GM19025 (cell line): ENCODE results near the gene ZBTB20.

Source experiments
- ATAC-seq: cut with Tn5 transposase; IDR thresholded peaks from one replicate; pipeline ENCODE4 v1.9.1; 2021; ENCODE audit warnings: mild to moderate bottlenecking, low read depth, moderate library complexity; ENCODE audit not compliant: unreplicated experiment

The ZBTB20 gene

GRCh38 chr3:114408736-114409670 is 738.1 kb downstream of the ZBTB20 start:
- ATAC-seq: no peak

GRCh38 chr3:114406922-114407321 is 740.2 kb downstream of the ZBTB20 start:
- ATAC-seq: no peak

GRCh38 chr3:114406286-114406685 is 740.8 kb downstream of the ZBTB20 start:
- ATAC-seq: no peak

- no peak for ATAC-seq
These were observed 741.7 kb downstream of the ZBTB20 start for GRCh38 chr3:114405202-114405990.

- ATAC-seq: no peak
These were observed 742.5 kb downstream of the ZBTB20 start for GRCh38 chr3:114404590-114404989.

GRCh38 chr3:114402838-114403237 is 744.2 kb downstream of the ZBTB20 start:
- no peak for ATAC-seq

- ATAC-seq: no peak
These were observed 745.7 kb downstream of the ZBTB20 start for GRCh38 chr3:114401346-114401745.

GRCh38 chr3:114400371-114400770 is 746.7 kb downstream of the ZBTB20 start:
- ATAC-seq: no peak

- no peak for ATAC-seq
These were observed 752.5 kb downstream of the ZBTB20 start for GRCh38 chr3:114394551-114394950.

- ATAC-seq: no peak
These were observed 753.6 kb downstream of the ZBTB20 start for GRCh38 chr3:114393367-114394072.

GRCh38 chr3:114392831-114393230 is 754.3 kb downstream of the ZBTB20 start:
- ATAC-seq: no peak

- ATAC-seq: no peak
These were observed 757.9 kb downstream of the ZBTB20 start for GRCh38 chr3:114389156-114389555.

- no peak for ATAC-seq
These were observed 762.6 kb downstream of the ZBTB20 start for GRCh38 chr3:114384558-114384903.

- peak; percentile 67 for ATAC-seq
These were observed 763.1 kb downstream of the ZBTB20 start for GRCh38 chr3:114383875-114384557.

- ATAC-seq: no peak
These were observed 766.8 kb downstream of the ZBTB20 start for GRCh38 chr3:114380233-114380651.

- no peak for ATAC-seq
These were observed 767.8 kb downstream of the ZBTB20 start for GRCh38 chr3:114379266-114379665.

GRCh38 chr3:114378760-114379159 is 768.3 kb downstream of the ZBTB20 start:
- ATAC-seq: no peak

GRCh38 chr3:114377426-114377825 is 769.7 kb downstream of the ZBTB20 start:
- no peak for ATAC-seq

GRCh38 chr3:114376516-114377185 is 770.4 kb downstream of the ZBTB20 start:
- no peak for ATAC-seq
